ENCODE measurements around the gene SNIP1.

DNA sequence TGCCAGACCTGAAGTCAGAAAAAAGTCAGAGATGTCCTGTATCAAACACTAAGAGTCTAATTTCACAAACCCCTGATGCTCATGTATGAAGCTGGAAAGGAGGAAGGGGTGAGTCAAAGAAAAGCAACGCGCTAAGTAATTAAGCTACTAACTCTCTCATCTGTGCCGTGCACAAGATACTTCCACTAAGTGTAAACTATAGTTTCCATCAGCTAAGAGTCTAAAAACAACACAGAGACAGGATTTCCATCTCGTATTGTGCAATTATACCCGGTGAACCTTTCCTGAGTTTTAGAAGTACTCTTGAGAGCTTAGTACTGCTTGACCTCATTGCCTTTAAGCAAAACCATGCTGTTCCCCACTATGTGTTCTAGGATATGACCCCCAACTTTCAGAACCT lies 21.6 kb upstream of the SNIP1 start:
- TF ChIP-seq, protein P1, sequence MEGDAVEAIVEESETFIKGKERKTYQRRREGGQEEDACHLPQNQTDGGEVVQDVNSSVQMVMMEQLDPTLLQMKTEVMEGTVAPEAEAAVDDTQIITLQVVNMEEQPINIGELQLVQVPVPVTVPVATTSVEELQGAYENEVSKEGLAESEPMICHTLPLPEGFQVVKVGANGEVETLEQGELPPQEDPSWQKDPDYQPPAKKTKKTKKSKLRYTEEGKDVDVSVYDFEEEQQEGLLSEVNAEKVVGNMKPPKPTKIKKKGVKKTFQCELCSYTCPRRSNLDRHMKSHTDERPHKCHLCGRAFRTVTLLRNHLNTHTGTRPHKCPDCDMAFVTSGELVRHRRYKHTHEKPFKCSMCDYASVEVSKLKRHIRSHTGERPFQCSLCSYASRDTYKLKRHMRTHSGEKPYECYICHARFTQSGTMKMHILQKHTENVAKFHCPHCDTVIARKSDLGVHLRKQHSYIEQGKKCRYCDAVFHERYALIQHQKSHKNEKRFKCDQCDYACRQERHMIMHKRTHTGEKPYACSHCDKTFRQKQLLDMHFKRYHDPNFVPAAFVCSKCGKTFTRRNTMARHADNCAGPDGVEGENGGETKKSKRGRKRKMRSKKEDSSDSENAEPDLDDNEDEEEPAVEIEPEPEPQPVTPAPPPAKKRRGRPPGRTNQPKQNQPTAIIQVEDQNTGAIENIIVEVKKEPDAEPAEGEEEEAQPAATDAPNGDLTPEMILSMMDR (IDR thresholded peaks at IDR 0.05), result no peak
- TF ChIP-seq EP300 (IDR thresholded peaks at IDR 0.05) (no peak), POLR2A (IDR thresholded peaks at IDR 0.05) (no peak)

Data from ovary (tissue), 3 donors.